ENCODE results near the gene TUBAL3. TPM values are rescaled to one million over a fixed set of nuclear protein-coding genes. Genes with fewer than 3 reads are reported as not detected.

Gene TUBAL3
- total and polyA plus RNA-seq, 2 of the 4 experiments (the other 2 are of a cell fraction): not detected

GRCh38 chr10:5349362-5349761, 55.3 kb downstream of the TUBAL3 start:
- no peaks in the 10 kb centered on the region for H3K79me1 ChIP-seq (ENCODE audit: low read depth in 1 of 2, low read length in 2 of 2)
- dilution Hi-C loops (cut with HindIII; ENCODE audit: low sequenced_read_pairs, unreplicated experiment) (no loop called here), intact Hi-C loops (cut with micrococcal nuclease) (no loop called here), in situ Hi-C loops (cut with MboI; ENCODE audit: low sequenced_read_pairs) (no loop called here)
- no peak overlapping the region for H4K91ac ChIP-seq (ENCODE audit: insufficient read depth, low read depth, low read length)
- DNase-seq (no peak), ATAC-seq (ENCODE audit: low read depth) (no peak)
- TF ChIP-seq MAFK (IDR thresholded peaks at IDR 0.05; ENCODE audit: low read depth, low read length) (no peak), MXI1 (IDR thresholded peaks at IDR 0.05; ENCODE audit: borderline replicate concordance, low read depth, low read length) (no peak), CTCF (conservative IDR thresholded peaks at IDR 0.05; ENCODE audit: low read depth, low read length) (no peak), POLR2A (IDR thresholded peaks at IDR 0.05; ENCODE audit: low read depth, low read length) (no peak), RFX5 (IDR thresholded peaks at IDR 0.05; ENCODE audit: low read depth, low read length) (no peak), FOS (IDR thresholded peaks at IDR 0.05; ENCODE audit: low read depth, low read length) (no peak), MAZ (IDR thresholded peaks at IDR 0.05; ENCODE audit: borderline replicate concordance, low read depth, low read length) (no peak), CHD1 (IDR thresholded peaks at IDR 0.05; ENCODE audit: low read depth, low read length) (no peak), CEBPB (IDR thresholded peaks at IDR 0.05; ENCODE audit: low read depth, low read length) (no peak), BHLHE40 (IDR thresholded peaks at IDR 0.05; ENCODE audit: low read depth, low read length) (no peak), NFE2L2 (IDR thresholded peaks at IDR 0.05; ENCODE audit: low read depth, low read length) (no peak)
- TF ChIP-seq, protein P1, sequence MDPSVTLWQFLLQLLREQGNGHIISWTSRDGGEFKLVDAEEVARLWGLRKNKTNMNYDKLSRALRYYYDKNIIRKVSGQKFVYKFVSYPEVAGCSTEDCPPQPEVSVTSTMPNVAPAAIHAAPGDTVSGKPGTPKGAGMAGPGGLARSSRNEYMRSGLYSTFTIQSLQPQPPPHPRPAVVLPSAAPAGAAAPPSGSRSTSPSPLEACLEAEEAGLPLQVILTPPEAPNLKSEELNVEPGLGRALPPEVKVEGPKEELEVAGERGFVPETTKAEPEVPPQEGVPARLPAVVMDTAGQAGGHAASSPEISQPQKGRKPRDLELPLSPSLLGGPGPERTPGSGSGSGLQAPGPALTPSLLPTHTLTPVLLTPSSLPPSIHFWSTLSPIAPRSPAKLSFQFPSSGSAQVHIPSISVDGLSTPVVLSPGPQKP (IDR thresholded peaks at IDR 0.05; ENCODE audit: borderline replicate concordance, low read depth, low read length): no peak
- H3K9me1 ChIP-seq (ENCODE audit: insufficient read depth, low read length): no peaks in the 10 kb centered on the region
- no peak overlapping the region for H3K4me3 ChIP-seq (ENCODE audit: insufficient read depth, low read depth, low read length)
- POLR2A ChIA-PET (ENCODE audit: unreplicated experiment): interaction anchor here (0.6 kb wide), 1 partner anchor 10 kb away, joined by 4 read pairs; no protein-coding TSS in a partner anchor
- no peak overlapping the region for H3K18ac ChIP-seq (ENCODE audit: low read depth, low read length)
- H4K20me1 ChIP-seq (ENCODE audit: insufficient read depth, low read length): no peaks in the 10 kb centered on the region
- BruUV-seq (replicated peaks): no TSS peak
- no peak overlapping the region for H4K8ac ChIP-seq (ENCODE audit: low read depth in 2 of 2, low read length in 2 of 2)
- H3K36me3 ChIP-seq (ENCODE audit: control insufficient read depth, insufficient read depth, low read length): no peaks in the 10 kb centered on the region
- H2BK120ac ChIP-seq (ENCODE audit: low read depth, low read length): no peak overlapping the region
- H2AFZ ChIP-seq (replicated peaks; ENCODE audit: low read length, poor library complexity): no peak overlapping the region
- no peak overlapping the region for H3K9ac ChIP-seq (ENCODE audit: low read depth, low read length)
- no peak overlapping the region for H2BK5ac ChIP-seq (ENCODE audit: low read depth, low read length, poor library complexity, severe bottlenecking)
- H3K27me3 ChIP-seq (ENCODE audit: control insufficient read depth, insufficient read depth, low read length): peaks cover 2% of the 10 kb centered on the region
- no peak overlapping the region for H2BK15ac ChIP-seq (ENCODE audit: low read depth, low read length)
- no peak overlapping the region for H2AK5ac ChIP-seq (ENCODE audit: low read depth, low read length)
- H3K4ac ChIP-seq (ENCODE audit: low read depth, low read length): no peak overlapping the region
- CTCF ChIA-PET: no interaction called here
- no peak overlapping the region for H3K23ac ChIP-seq (ENCODE audit: low read depth, low read length)
- H3K27ac ChIP-seq (ENCODE audit: insufficient read depth, low read length): no peak overlapping the region
- no CpG with 5 or more reads among the region's 2 CpGs for WGBS, 2 experiments (ENCODE audit: extremely low coverage in 2 of 2, insufficient read length in 1 of 2)
- H3K4me1 ChIP-seq (ENCODE audit: control insufficient read depth, insufficient read depth, low read length): no peaks in the 10 kb centered on the region
- H3K14ac ChIP-seq (replicated peaks; ENCODE audit: low read depth, low read length): no peak overlapping the region
- H2AK9ac ChIP-seq (replicated peaks; ENCODE audit: low read depth, low read length, poor library complexity): no peak overlapping the region
- no peak overlapping the region for H4K5ac ChIP-seq (ENCODE audit: low read depth, low read length)
- no peak overlapping the region for H2BK20ac ChIP-seq (ENCODE audit: low read depth, low read length)
- H3K4me2 ChIP-seq (ENCODE audit: low read depth, low read length): no peak overlapping the region
- H3K56ac ChIP-seq (ENCODE audit: extremely low read depth, insufficient read depth, low read length): no peak overlapping the region
- H3K9me3 ChIP-seq (ENCODE audit: control insufficient read depth, insufficient read depth, low read length): no peaks in the 10 kb centered on the region
